Choroid plexus epithelial cell (primary cell): Measurements from ENCODE around the gene MIDN.

ENCODE experiments used
- DNase-seq: peaks from one replicate; pipeline ENCODE4 v3.0.0-alpha.2; 2010; ENCODE audit warnings: low read depth
- H3K4me3 ChIP-seq: 2 replicates; pipeline ENCODE4 v1.5.1; 2011; ENCODE audit warnings: low read depth, mild to moderate bottlenecking, control low read depth, low read length, moderate library complexity
- CTCF ChIP-seq: conservative IDR thresholded peaks from 2 replicates; pipeline ENCODE4 v1.5.1; 2011; ENCODE audit warnings: low read depth, mild to moderate bottlenecking, control low read depth, inconsistent platforms, low read length, moderate library complexity

The MIDN gene

GRCh38 chr19:1280636-1281568 lies 32.5 kb downstream of the MIDN start:
- no peak for DNase-seq
- no peak for TF ChIP-seq CTCF
- H3K4me3 ChIP-seq: no peak overlapping the region

GRCh38 chr19:1281569-1282287 lies 33.3 kb downstream of the MIDN start:
- no peak for DNase-seq
- TF ChIP-seq CTCF: no peak
- H3K4me3 ChIP-seq: no peak overlapping the region

DNA sequence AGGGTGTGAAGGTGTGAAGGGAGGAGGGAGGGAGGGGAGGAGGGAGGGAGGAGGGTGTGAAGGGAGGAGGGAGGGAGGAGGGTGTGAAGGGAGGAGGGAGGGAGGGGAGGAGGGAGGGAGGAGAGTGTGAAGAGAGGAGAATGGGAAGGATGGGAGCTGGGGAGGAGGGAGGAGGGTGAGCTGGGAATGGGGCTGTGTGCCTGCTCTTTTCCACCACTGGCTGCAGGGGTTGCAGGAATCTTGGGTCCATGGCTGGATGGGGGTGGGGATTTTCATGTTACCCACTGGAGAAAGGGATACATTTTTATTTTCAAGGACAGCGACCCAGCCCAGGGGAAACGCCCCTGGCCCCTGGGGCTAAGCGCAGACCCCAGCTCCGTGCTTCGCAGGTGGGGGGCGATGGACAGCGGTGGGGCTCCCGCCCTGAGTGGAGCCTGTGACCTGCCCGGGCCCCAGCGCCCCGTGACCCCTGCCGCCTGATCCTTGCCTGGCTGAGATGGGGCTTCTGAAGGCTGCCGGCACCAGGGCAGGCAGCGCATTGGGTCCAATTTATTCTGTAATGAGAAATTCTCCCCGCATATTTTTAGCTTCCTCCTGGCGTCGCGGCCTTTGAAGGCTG lies 34.3 kb downstream of the MIDN start:
- no peak overlapping the region for H3K4me3 ChIP-seq
- TF ChIP-seq CTCF: no peak
- DNase-seq: no peak

- no peak for DNase-seq
- TF ChIP-seq CTCF: no peak
Measured at GRCh38 chr19:1283207-1283916, 35.0 kb downstream of the MIDN start.

GRCh38 chr19:1283917-1284292 lies 35.5 kb downstream of the MIDN start:
- TF ChIP-seq CTCF: no peak
- no peak overlapping the region for H3K4me3 ChIP-seq
- no peak for DNase-seq

More at GRCh38 chr19:1283207-1283916, 35.0 kb downstream of the MIDN start:
- no peak overlapping the region for H3K4me3 ChIP-seq

DNA sequence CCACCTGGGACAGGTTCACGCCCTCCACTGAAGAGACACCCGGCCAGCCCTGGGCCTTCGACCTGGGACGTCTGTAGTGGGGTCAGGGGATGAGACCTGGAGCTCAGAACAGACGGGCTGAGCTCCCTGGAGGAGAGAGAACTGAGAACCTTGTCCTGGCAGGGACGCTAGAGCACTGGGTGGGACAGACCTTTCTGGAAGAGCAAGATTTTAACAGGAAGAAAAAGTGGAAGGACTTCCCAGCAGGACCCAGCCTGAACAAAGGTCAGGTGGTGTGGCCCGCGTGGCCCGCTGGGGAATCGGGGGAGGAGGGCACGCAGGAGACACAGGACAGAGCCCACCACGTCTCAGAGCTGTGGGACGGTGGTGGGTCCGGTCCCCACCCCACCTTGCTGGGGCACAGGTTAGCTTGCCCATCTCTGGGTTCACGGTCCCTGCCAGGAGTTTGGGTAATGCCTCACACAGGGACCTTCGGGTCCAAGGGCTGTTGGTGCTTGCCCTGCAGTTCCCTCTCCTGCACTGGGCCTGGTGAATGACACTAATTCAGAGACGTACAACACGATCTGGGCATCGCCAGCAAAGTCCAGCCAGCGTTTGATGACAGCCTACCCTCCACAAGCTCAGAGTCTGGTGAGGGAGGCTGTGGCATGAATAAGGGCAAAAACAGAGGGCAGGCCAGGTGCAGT lies 36.1 kb downstream of the MIDN start:
- H3K4me3 ChIP-seq: no peak overlapping the region

More for the DNA sequence above, 36.1 kb downstream of the MIDN start:
- no peak for DNase-seq
- no peak for TF ChIP-seq CTCF
